GM21423 (cell line): Measurements from ENCODE around the gene IL17RB.
A peak's percentile ranks its signal among the peaks of the same experiment; 100 is the strongest.

Experiments
- ATAC-seq: cut with Tn5 transposase; IDR thresholded peaks from one replicate; pipeline ENCODE4 v1.9.1; 2021; ENCODE audit warnings: mild to moderate bottlenecking, moderate library complexity; ENCODE audit not compliant: unreplicated experiment

The IL17RB gene, protein sequence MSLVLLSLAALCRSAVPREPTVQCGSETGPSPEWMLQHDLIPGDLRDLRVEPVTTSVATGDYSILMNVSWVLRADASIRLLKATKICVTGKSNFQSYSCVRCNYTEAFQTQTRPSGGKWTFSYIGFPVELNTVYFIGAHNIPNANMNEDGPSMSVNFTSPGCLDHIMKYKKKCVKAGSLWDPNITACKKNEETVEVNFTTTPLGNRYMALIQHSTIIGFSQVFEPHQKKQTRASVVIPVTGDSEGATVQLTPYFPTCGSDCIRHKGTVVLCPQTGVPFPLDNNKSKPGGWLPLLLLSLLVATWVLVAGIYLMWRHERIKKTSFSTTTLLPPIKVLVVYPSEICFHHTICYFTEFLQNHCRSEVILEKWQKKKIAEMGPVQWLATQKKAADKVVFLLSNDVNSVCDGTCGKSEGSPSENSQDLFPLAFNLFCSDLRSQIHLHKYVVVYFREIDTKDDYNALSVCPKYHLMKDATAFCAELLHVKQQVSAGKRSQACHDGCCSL

DNA sequence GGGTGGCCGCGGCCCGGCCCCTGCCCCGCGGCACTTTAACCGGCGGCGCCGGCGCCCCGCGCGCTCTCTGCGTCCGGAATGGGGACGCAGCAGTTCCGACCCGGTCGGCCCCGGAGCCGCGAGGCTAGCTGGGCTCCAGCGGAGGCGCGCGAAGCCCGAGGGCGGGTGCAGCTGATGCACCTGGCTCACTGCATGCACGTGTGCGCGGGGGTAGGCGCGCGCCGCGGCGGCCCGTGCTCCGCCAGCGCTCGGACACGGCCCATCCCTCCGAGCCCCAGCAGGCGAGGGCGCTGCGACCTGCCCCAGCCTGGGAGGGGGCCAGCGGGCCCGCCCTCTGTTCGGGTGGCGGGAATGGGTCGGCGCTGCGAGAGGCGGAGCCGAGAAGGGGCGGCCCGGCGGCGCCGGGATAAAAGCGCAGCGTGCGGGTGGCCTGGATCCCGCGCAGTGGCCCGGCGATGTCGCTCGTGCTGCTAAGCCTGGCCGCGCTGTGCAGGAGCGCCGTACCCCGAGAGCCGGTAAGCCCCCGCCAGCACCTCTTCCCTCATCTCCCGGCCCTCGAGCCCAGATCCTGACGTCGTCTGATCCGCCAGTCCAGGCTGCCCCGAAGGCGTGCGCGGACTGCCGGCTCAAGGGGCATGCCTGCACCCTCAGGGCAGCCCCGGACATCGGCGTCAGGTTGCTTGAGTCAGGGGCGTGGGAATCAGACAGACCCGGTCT is at the start of gene IL17RB, which contains the start of gene CHDH:
Gene IL17RB, plus strand, starts transcription at position 435 of the 717 bp plus-strand sequence. Its CDS starts 21 bp downstream, at position 456.
Gene CHDH, minus strand, starts transcription at position 286 of the 717 bp plus-strand sequence. CDS start 22,411 bp downstream, outside the sequence.
- peak; percentile 43 for ATAC-seq

DNA sequence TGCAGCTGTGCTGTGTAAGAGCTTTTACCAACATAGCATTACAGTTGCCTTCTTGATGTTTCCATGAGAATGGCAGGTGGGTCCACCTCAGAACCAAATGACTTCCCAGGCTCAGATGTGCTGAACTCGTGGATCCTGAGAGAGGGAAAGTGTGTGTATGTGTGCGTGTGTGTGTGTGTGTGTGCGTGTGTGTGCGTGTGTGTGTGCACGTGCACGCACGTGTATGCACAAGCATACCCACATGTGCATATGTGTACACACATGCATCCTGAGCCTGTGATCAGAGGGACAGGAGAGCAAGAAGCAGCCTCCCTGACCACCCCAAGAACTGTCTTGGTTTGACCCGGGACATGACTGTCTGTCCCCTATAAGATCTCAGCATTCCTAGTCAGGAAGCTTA is 48.2 kb upstream of the IL17RB start:
- no peak for ATAC-seq

DNA sequence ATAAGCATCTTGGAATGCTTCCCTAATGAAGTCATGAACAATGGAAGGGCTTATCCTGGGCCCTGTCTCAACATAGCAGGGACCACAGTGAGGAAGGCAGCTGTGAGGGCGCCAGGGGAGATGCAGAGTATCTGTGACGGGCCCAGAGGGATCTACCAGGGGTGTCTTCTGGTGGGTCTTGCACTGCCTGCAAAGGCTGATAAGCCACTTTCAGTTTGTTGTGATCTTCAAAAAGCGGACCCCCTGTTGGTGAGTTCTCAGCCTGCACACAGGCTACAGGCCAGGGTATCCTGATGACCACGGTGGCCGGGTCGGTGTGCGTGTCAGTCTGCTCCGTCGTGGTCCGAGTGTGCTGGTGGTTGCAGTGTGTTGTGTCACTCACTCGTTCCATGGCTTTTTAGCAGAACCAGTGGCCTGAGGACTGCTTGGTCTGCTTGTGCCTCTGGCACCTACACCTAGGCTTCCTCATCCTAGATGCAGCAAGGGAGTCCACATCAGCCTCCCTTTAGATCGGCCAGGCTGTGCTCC is 47.0 kb upstream of the IL17RB start:
- ATAC-seq, result no peak

DNA sequence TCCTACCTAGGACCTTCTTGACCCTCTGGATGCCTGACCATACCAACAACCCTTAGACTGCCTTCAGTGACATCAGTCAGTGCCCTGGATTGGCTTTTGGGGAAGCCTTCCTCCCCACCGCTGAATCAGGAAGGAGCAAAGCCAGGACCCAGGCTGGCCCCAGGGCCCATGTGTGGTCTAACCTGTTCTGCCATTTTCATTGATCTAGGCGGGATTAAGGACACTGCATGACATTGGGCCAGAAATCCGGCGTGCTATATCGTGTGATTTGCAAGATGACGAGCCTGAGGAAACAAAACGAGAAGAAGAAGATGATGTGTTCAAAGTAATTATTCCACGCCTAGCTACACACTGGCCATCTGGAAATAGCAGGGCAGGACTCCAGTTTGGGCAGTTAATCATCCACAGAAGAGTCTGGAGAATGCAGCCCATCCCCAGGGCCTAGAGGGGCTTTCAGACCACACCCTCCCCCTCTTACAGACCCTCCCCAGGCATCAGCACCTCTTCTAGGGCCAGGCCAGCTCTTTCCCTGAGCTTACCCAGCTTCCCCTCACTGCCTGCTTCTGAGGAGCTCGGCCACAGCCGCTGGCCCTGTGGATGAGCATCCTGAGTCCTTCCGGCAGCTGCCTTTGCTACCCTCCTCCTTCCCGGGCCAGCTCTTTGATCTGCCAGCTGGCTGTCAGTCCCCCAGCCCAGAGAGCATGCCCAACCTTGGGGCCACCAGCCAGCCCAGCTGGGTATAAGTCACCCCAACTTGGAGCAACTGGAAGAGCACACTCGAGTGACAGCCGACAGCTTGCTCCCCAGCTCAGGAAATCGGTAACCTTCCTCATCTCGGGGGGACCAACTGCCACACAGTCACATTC is 46.1 kb upstream of the IL17RB start:
- no peak for ATAC-seq

DNA sequence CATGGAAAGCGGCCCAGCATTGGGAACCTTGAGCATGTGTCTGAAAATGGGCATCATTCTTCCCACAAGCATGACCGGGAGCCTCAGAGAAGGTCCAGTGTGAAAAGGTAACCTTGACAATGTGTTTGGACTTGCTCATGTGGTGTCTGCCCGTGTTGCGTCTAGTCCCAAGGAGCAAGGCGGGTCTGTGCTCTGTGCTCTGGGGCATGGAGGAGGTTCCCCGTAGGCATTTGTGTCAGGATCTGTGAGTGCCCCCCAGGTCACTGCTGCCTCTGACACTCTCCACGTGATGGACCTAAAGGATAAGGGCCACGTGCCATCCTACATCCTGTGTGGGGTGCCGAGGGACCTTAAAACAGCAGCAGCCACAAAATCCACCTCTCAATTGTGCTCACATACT is 45.0 kb upstream of the IL17RB start:
- ATAC-seq, result no peak

DNA sequence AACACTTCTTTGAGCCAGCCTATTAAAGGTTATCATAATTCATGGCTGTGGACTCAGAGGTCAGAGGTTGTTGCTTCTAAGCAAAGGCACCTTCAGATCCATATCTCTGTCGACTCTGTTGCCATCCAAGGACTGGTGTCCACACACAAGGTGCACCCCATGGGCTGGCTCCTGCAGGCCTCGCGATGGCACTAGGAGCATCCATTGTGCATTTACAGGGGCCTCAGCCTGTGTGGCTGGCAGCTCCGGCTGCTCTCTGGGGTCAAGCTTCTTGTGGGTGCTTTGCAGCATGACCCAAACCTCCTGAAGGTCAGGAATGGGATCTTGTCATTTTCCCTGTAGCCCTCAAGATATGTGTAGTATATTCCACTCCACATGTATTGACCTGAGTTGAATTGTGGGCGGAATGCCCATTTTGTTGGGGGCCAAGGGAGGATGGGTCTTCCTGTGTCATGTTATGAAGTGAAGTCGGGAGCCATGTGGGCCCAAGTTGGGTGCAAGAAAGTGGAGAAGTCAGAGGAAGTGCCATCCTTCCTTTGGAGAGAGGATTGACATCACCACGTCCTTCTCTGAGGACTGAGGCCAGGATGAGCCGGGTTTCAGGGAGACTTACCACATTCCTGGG is 44.0 kb upstream of the IL17RB start:
- ATAC-seq, result no peak

DNA sequence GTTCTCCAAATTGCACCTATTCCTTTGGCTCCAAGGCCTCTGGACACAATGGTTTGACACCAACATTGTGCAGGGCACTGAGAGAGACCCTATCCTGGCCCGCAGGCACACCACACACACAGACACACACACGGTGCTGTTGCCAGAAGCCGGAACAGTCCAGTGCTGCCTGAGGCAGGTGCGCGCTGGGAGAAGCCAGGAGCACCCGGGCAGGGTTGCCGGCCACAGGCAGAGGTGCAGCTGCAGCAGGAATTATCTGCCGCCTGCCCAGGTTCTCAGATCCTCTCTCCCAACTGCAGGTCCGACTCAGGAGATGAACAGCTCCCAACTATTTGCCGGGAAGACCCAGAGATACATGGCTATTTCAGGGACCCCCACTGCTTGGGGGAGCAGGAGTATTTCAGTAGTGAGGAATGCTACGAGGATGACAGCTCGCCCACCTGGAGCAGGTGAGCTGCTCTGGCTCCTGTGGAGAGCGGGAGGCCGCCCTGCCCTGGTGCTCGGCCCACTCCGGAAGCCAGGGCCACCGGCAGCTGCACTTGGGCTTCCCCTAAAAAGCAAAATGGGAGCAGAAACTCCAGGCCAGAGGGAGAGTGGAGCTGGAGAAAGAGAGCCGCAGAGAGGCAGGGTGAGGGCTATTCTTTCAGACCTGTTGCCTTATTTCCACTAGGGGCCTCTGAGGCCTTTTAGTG is 43.1 kb upstream of the IL17RB start:
- no peak for ATAC-seq

DNA sequence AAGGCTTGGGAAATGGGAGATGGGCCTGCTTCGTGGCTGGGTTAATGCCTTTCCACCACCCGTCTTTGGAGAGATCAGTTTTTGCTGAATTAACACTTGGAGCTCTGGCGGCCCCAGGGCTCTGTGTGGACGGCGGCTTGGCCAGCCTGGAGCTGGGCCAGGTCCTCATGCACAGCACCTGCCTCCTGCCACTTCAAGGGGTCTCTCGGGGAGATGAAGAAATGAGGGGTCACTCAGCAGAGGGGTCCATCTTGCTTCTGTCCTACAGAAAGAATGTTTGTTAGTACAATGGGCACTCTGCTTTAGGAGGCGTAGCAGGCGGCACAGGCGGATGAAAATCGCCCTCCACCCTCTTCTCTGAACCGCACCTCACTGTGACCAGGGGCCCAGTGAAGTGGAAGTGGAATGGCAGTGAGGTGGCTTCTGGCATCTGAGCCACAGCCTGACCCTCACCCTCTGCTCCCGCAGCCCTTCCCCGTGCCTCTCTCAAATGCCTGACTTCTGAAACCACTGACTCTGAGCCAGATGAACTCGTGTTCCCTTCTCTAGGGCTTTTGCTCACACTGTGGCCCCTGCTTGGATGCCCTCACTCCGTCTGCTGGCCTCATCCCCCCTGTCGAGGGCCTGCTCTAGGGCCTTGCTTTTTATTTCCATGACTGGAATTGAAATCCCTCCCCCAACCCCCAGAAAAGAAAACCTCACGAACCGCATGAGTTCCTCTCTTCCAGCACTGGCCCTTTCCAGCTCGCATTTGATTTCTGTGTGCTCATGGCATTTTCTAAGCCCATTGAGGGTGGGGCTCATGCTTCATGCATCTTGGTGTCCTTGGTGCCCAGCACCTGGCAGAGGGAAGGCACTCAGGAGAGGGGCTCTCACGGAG is 42.3 kb upstream of the IL17RB start:
- ATAC-seq, result no peak

DNA sequence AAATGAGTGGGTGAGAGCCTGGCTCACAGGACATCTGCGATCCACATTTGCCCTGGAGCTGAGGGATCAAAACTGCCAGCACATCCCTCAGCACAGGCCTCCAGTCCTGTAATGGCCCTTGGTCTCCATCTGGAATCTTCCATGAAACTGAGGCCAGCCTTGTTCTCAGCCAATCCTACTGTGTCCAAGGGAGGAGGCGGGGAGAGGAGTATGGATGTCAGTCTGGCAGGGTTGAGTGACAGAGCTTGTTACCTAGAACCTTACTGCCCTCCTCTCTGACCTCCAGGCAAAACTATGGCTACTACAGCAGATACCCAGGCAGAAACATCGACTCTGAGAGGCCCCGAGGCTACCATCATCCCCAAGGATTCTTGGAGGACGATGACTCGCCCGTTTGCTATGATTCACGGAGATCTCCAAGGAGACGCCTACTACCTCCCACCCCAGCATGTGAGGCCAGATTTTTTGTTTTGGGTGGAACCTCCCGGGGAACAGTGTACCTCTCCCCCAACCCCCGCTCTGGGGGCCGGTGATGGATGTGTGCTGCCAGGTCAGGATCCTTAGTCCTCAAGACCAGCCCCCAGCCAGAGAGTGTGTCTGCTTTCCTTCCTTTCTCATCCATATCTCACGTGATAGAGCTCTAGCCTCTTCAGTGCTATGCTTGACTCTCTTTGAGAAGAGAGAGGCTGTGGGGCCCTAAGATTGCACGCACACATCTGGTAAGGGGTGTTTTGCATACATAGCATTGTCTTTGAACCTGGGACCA is 41.5 kb upstream of the IL17RB start:
- ATAC-seq, result peak; percentile 56

DNA sequence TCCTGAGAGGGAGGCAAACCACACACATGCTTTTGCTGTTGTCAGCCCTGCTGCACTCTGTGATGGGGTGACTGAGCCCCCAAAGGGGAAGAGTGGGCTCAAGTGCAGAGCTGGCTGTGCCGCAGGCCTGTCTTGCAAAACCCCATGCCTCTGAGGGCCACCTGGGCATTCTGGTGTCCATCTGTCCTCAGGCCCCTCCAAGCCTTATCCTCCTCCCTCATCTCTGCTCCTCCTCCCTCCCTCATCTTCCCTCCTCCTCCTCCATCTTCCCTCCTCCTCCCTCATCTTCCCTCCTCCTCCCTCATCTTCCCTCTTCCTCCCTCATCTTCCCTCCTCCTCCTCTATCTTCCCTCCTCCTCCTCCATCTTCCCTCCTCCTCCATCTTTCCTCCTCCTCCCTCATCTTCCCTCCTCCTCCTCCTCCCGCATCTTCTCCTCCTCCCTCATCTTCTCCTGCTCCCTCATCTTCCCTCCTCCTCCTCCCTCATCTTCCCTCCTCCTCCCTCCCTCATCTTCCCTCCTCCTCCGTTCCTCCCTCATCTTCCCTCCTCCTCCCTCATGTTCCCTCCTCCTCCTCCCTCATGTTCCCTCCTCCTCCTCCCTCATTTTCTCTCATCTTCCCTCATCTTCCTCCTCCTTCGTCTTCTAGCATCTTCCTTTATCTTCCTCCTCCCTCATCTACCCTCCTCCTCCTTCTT is 40.8 kb upstream of the IL17RB start:
- ATAC-seq, result no peak

DNA sequence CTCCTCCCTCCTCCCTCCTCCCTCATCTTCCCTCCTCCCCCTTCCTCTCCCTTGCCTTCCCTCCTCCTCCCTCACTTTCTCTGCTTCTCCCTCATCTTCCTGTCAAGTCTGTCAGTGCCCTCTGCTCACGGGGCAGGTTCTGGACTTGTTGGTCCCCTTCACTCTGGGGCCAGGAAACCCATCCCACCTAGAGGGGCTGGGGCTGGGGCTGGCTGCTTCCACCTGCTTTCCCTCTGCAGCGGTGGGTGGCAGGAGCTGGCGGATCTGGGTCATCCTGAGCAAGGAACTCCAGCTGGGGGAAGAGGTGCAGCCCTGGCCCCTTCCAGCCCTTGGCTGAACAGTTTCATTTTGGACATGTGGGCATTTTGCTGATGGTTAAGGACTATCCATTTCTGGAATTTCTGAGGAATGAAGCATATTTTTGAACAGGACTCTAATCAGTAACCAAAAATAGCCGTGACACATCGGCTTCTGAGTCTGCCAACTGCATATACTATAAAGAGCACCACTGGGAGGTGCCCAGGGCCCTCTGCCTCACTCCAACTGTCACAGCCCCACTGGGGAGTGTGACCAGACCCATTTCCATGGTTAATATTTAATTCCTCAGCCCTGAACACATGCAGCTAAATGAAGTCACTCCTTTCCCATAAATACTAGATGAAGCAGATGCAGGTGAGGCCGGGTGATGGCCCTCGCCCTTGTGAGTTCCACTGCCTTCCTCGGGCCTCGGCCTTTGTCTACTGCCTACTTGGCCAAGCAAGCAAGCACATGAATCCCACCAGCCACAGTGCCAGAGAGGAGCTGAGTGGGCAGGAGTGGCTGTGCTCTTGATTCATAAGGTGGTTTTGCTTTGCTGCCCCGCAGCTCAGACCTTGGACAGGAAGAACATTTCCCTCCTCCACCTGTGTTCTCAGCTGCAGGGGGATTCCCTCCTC is 39.9 kb upstream of the IL17RB start:
- peak; percentile 64 for ATAC-seq

DNA sequence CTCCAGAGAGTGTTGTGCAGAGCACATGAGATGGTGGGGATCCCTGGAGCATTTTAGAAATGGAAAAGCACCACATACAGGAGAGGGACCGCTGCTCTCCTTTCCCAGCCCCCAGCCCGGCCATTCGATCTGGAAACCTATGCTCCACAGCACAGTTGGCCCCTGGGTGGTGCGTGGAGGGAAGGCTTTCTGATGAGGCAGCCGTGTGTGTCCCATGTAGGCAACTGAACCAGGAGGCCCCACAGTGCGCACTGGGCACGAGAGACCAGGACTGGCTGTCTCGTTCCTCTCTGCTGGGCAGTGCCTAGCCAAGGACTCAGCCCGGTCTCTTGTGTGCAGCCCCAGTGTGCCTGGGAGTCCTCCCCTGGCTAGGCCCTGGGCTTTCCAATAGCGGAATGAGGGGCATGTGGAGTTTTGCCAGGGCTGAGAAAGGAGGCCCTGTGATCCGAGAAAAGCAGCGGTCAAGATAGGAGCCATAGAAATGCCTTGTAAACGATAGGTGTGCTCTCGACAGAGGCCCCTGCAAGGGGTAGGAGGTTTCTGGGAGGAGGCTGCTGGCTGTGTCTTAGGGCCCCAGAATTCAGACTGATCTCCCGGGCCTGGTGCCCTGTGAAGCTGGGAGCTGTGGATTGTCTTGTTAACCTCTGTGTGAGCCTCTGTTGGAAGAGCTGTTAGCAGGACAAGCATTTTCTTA is 39.1 kb upstream of the IL17RB start:
- ATAC-seq, result no peak

DNA sequence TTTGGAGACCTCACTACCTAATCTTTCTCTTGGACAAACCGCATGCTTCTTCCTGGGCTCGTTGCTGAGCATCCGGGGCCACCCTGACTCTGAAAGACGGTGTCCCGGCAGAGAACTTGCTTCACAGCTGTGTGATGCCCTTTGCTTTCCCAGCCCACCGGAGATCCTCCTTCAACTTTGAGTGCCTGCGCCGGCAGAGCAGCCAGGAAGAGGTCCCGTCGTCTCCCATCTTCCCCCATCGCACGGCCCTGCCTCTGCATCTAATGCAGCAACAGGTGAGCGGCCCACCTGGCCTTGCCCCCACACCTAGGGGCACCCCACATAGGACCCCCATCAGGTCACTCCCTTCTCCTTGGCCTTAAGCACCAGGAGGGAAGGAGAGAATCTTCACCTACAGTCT is 37.9 kb upstream of the IL17RB start:
- ATAC-seq, result no peak

DNA sequence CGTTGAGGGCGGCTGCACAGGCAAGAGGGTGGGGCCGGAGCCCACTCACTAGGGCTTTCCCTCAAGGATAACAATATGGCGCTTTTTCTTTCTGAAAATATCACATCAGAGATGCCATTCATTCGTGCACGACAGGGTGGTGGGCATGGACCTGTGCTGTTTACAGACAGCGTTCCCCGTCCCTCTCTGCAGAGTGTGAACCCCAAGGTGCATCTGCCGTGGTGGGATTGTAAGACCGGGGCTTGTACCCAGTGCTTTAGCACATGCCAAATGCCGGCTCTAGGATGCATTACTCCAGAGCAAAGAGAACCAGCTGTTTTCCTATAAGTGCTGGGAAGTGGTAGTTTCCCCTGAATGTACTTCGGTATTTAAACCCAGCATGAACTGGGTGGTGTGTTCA is 37.1 kb upstream of the IL17RB start:
- no peak for ATAC-seq

DNA sequence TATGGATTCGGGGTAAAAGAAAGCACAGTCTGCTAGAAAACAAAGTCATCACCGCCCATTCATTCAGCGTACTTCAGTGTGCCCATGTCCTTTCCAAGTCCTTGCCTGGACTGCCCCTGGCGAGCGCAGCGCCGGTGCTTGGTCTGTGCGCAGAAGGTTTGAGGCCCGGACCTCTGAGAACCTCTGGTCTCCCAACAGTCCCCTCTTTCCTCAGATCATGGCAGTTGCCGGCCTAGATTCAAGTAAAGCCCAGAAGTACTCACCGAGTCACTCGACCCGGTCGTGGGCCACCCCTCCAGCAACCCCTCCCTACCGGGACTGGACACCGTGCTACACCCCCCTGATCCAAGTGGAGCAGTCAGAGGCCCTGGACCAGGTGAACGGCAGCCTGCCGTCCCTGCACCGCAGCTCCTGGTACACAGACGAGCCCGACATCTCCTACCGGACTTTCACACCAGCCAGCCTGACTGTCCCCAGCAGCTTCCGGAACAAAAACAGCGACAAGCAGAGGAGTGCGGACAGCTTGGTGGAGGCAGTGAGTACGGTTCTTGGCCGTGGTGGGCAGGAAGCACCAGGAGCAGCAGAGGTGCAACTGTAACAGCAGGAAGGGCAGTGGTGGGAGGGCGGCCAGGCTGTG is 36.5 kb upstream of the IL17RB start:
- ATAC-seq, result no peak
